Measurements from ENCODE around the gene AURKA. TPM values are rescaled to one million over a fixed set of nuclear protein-coding genes. Genes with fewer than 3 reads are reported as not detected.

AURKA gene
- total and polyA plus RNA-seq, 2 experiments from 2014 or later = 75.8 to 82.0 TPM

- H3K27ac ChIP-seq (ENCODE audit: low read depth) = no peak overlapping the region
- H3K79me2 ChIP-seq (replicated peaks; ENCODE audit: insufficient read depth) = no peaks in the 10 kb centered on the region
- DNase-seq (ENCODE audit: low spot score) (no peak), ATAC-seq (no peak)
- H4K20me1 ChIP-seq (replicated peaks; ENCODE audit: insufficient read depth) = no peaks in the 10 kb centered on the region
- Mint-ChIP-seq H3K4me3 (peak overlapping the region; percentile 10), H3K9me3 (peaks cover 3% of the 10 kb centered on the region; the same call in 1 of the 3 replicates), H3K27ac (no peak overlapping the region), H3K36me3 (ENCODE audit: low read depth) (no peaks in the 10 kb centered on the region), H3K4me1 (peaks cover 16% of the 10 kb centered on the region), H3K27me3 (ENCODE audit: insufficient read depth, low read depth, poor library complexity) (peaks cover 33% of the 10 kb centered on the region)
- H3K36me3 ChIP-seq (ENCODE audit: insufficient read depth) = no peaks in the 10 kb centered on the region
- peaks cover 65% of the 10 kb centered on the region for H3K27me3 ChIP-seq (ENCODE audit: insufficient read depth)
- peak overlapping the region; percentile 50 for H3K4me2 ChIP-seq
- TF ChIP-seq POLR2AphosphoS5 (IDR thresholded peaks at IDR 0.05; ENCODE audit: low read depth) (no peak), JUNB (IDR thresholded peaks at IDR 0.05; ENCODE audit: unreplicated experiment) (no peak), CREB1 (CRISPR knock-in tag; IDR thresholded peaks at IDR 0.05; ENCODE audit: low read depth) (no peak), EZH2 (IDR thresholded peaks at IDR 0.05; ENCODE audit: low read depth, unreplicated experiment) (no peak), ETS1 (IDR thresholded peaks at IDR 0.05) (no peak), EZH2phosphoT487 (IDR thresholded peaks at IDR 0.05; ENCODE audit: unreplicated experiment) (no peak), CTCF (conservative IDR thresholded peaks at IDR 0.05; ENCODE audit: low read depth in 2 of 2) (no peak), NANOG (IDR thresholded peaks at IDR 0.05; ENCODE audit: borderline replicate concordance) (no peak), STAT1 (IDR thresholded peaks at IDR 0.05; ENCODE audit: unreplicated experiment) (no peak), ZNF331 (CRISPR knock-in tag; IDR thresholded peaks at IDR 0.05; ENCODE audit: low read depth) (no peak), ZNF114 (CRISPR knock-in tag; IDR thresholded peaks at IDR 0.05) (no peak)
- TF ChIP-seq, protein P1, sequence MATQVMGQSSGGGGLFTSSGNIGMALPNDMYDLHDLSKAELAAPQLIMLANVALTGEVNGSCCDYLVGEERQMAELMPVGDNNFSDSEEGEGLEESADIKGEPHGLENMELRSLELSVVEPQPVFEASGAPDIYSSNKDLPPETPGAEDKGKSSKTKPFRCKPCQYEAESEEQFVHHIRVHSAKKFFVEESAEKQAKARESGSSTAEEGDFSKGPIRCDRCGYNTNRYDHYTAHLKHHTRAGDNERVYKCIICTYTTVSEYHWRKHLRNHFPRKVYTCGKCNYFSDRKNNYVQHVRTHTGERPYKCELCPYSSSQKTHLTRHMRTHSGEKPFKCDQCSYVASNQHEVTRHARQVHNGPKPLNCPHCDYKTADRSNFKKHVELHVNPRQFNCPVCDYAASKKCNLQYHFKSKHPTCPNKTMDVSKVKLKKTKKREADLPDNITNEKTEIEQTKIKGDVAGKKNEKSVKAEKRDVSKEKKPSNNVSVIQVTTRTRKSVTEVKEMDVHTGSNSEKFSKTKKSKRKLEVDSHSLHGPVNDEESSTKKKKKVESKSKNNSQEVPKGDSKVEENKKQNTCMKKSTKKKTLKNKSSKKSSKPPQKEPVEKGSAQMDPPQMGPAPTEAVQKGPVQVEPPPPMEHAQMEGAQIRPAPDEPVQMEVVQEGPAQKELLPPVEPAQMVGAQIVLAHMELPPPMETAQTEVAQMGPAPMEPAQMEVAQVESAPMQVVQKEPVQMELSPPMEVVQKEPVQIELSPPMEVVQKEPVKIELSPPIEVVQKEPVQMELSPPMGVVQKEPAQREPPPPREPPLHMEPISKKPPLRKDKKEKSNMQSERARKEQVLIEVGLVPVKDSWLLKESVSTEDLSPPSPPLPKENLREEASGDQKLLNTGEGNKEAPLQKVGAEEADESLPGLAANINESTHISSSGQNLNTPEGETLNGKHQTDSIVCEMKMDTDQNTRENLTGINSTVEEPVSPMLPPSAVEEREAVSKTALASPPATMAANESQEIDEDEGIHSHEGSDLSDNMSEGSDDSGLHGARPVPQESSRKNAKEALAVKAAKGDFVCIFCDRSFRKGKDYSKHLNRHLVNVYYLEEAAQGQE (IDR thresholded peaks at IDR 0.05; ENCODE audit: unreplicated experiment) = no peak
- TF ChIP-seq, protein P2, sequence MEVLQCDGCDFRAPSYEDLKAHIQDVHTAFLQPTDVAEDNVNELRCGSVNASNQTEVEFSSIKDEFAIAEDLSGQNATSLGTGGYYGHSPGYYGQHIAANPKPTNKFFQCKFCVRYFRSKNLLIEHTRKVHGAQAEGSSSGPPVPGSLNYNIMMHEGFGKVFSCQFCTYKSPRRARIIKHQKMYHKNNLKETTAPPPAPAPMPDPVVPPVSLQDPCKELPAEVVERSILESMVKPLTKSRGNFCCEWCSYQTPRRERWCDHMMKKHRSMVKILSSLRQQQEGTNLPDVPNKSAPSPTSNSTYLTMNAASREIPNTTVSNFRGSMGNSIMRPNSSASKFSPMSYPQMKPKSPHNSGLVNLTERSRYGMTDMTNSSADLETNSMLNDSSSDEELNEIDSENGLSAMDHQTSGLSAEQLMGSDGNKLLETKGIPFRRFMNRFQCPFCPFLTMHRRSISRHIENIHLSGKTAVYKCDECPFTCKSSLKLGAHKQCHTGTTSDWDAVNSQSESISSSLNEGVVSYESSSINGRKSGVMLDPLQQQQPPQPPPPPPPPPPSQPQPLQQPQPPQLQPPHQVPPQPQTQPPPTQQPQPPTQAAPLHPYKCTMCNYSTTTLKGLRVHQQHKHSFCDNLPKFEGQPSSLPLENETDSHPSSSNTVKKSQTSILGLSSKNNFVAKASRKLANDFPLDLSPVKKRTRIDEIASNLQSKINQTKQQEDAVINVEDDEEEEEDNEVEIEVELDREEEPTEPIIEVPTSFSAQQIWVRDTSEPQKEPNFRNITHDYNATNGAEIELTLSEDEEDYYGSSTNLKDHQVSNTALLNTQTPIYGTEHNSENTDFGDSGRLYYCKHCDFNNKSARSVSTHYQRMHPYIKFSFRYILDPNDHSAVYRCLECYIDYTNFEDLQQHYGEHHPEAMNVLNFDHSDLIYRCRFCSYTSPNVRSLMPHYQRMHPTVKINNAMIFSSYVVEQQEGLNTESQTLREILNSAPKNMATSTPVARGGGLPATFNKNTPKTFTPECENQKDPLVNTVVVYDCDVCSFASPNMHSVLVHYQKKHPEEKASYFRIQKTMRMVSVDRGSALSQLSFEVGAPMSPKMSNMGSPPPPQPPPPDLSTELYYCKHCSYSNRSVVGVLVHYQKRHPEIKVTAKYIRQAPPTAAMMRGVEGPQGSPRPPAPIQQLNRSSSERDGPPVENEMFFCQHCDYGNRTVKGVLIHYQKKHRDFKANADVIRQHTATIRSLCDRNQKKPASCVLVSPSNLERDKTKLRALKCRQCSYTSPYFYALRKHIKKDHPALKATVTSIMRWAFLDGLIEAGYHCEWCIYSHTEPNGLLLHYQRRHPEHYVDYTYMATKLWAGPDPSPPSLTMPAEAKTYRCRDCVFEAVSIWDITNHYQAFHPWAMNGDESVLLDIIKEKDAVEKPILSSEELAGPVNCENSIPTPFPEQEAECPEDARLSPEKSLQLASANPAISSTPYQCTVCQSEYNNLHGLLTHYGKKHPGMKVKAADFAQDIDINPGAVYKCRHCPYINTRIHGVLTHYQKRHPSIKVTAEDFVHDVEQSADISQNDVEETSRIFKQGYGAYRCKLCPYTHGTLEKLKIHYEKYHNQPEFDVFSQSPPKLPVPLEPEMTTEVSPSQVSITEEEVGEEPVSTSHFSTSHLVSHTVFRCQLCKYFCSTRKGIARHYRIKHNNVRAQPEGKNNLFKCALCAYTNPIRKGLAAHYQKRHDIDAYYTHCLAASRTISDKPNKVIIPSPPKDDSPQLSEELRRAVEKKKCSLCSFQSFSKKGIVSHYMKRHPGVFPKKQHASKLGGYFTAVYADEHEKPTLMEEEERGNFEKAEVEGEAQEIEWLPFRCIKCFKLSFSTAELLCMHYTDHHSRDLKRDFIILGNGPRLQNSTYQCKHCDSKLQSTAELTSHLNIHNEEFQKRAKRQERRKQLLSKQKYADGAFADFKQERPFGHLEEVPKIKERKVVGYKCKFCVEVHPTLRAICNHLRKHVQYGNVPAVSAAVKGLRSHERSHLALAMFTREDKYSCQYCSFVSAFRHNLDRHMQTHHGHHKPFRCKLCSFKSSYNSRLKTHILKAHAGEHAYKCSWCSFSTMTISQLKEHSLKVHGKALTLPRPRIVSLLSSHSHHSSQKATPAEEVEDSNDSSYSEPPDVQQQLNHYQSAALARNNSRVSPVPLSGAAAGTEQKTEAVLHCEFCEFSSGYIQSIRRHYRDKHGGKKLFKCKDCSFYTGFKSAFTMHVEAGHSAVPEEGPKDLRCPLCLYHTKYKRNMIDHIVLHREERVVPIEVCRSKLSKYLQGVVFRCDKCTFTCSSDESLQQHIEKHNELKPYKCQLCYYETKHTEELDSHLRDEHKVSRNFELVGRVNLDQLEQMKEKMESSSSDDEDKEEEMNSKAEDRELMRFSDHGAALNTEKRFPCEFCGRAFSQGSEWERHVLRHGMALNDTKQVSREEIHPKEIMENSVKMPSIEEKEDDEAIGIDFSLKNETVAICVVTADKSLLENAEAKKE (CRISPR knock-in tag; IDR thresholded peaks at IDR 0.05) = no peak
- H3K9me2 ChIP-seq (ENCODE audit: insufficient read depth) = no peaks in the 10 kb centered on the region
- 0 out of 2 replicates have a peak overlapping the region, but pooled peaks have one; percentile 9 for H3K4me3 ChIP-seq
- no peak overlapping the region for H2AFZ ChIP-seq
- peaks cover 16% of the 10 kb centered on the region for H3K4me1 ChIP-seq (ENCODE audit: insufficient read depth)
- no peaks in the 10 kb centered on the region for H3F3A ChIP-seq (replicated peaks; ENCODE audit: low read depth)
Measured at GRCh38 chr20:56348305-56348693, 43.7 kb downstream of the AURKA start.
